22Rv1 (cell line): ENCODE data around the gene CPNE4.
A peak's percentile ranks its signal among the peaks of the same experiment; 100 is the strongest.

Source experiments
- H3K27ac ChIP-seq: fragments of 450-650 bp; 2 replicates; pipeline ENCODE4 v1.5.1; 2017
- ZFX ChIP-seq: fragments of 450-650 bp; IDR thresholded peaks from 2 replicates; pipeline ENCODE4 v1.6.1; 2017; ENCODE audit warnings: antibody characterized with exemption, borderline replicate concordance
- TF ChIP-seq, protein P1 (sequence below): fragments of 450-650 bp; IDR thresholded peaks from 2 replicates; pipeline ENCODE4 v1.5.1; 2017; ENCODE audit warnings: mild to moderate bottlenecking

Gene CPNE4

DNA sequence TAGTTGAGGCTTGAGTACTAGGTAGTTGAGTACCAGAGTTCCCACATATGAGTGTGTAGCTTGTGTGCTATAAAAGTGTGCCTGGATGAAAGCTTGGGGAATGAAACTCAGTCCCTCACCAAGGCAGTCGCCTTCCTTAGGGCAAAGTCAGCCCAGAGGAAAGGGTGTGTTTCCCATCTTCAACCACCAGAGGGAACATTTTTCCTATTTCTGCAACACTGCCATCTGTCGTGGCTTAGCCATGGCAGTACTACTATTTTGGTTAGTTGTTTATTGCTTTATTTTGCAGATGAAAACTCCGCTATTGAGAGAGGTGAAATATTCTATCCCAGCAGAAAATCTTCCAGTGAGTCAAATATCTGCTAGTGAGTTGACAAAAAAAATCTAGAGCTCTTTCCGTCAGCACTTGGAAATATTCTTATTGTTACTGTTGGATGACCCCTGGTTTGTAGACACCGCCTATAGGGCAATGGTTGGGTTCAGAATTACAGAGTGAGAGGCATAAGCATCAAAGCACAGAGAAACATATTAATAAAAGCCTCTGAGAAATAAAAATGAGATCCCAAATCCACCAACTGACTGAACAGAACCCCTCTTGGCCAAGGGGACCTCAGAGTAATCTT lies 239.9 kb downstream of the CPNE4 start:
- TF ChIP-seq ZFX, result no peak
- TF ChIP-seq, protein P1, sequence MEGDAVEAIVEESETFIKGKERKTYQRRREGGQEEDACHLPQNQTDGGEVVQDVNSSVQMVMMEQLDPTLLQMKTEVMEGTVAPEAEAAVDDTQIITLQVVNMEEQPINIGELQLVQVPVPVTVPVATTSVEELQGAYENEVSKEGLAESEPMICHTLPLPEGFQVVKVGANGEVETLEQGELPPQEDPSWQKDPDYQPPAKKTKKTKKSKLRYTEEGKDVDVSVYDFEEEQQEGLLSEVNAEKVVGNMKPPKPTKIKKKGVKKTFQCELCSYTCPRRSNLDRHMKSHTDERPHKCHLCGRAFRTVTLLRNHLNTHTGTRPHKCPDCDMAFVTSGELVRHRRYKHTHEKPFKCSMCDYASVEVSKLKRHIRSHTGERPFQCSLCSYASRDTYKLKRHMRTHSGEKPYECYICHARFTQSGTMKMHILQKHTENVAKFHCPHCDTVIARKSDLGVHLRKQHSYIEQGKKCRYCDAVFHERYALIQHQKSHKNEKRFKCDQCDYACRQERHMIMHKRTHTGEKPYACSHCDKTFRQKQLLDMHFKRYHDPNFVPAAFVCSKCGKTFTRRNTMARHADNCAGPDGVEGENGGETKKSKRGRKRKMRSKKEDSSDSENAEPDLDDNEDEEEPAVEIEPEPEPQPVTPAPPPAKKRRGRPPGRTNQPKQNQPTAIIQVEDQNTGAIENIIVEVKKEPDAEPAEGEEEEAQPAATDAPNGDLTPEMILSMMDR, result peak; percentile 84

DNA sequence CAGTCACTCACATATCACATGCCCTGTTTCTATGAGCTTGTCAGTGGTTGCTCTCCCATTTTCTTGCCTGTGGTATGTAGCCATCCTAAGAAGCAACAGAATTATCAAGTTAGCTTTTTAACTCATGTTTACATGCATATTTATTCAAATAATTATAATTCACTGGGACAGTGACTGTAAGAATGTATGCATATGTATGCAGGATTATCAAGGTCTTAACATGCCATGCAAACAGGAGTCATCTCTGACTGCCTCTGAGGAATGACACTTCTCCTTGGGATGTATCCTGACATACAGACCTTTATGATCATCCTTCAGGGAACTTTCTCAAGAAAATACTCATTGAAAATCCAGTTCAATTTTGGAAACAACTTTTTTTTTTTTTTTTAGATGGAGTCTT lies 240.9 kb downstream of the CPNE4 start:
- no peak overlapping the region for H3K27ac ChIP-seq
- TF ChIP-seq, protein P1, result no peak
- no peak for TF ChIP-seq ZFX

More for the DNA sequence above, 239.9 kb downstream of the CPNE4 start:
- no peak overlapping the region for H3K27ac ChIP-seq

DNA sequence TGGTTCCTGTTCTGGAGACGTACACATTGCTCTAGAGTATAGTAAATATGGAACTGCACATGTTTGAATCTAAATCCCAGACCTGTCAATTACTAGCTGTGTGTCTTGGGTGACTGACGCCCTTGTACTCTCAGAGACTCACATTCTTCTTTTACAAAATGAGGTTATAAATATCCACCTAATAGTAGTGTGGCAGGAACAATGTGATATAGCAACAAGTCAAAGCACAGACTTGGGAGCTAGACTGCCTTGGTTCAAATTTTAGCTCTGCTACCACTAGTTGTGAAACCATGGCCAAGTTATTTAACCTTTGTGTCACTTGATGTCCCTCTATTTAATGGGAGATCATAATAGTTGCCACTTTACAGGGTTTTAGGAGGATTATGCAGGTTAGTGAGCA lies 245.6 kb downstream of the CPNE4 start:
- no peak overlapping the region for H3K27ac ChIP-seq
- no peak for TF ChIP-seq ZFX
- TF ChIP-seq, protein P1, result no peak

DNA sequence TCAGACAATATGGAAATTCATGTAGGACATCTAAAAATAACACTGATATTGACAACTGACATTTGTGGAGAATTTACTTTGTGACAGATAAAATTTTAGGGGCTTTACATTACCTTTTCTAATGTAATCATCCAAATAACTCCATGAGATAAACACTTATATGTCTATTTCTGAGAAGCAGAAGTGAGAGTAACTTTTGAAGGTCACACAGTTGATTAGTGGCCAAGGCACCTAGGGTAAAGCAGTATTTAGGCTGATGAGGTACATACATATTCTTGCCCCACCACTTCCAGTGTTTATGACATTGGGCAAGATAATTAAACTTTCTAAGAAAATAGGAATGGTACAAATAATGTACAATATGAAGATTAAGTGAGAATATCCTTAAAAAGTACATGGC lies 248.4 kb downstream of the CPNE4 start:
- TF ChIP-seq, protein P1, result no peak
- no peak for TF ChIP-seq ZFX
- no peak overlapping the region for H3K27ac ChIP-seq

DNA sequence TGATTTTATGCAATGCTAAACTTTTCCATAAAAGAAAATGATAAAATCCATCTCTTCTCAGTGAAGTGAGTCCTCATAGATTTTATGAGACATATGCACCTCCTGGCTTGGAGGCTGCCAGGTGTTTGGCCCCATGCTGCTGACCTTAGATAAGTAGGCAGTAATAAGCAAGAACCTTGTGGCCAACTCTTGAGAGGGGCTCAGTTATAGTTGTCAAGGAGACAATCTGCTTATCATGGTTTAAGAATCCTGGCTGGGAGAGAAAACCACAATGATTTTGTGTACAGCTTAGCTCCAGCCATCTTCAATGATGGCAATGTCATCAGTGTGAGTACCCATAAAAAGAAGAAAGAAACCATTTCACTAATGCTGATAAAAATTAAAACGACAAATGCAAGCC lies 252.1 kb downstream of the CPNE4 start:
- TF ChIP-seq ZFX, result no peak
- TF ChIP-seq, protein P1, result no peak
- H3K27ac ChIP-seq, result no peak overlapping the region

DNA sequence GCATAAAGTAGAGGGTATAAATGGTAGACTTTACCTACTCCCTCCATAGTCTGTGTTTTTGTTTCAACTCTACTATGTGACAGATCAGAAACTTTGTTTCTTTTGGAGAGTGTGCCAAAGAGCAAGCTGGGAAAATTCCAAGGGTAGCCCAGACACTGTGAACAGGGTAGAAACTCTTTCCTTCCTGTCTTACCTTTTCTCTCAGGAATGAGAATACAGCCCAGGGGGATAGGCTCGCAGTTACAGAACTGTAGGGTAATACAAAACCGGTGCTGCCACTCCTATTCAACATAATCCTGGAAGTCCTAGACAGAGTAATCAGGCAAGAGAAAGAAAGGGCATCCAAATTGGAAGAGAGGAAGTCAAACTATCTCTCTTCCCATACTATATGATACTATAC lies 256.3 kb downstream of the CPNE4 start:
- no peak for TF ChIP-seq ZFX
- TF ChIP-seq, protein P1, result no peak

DNA sequence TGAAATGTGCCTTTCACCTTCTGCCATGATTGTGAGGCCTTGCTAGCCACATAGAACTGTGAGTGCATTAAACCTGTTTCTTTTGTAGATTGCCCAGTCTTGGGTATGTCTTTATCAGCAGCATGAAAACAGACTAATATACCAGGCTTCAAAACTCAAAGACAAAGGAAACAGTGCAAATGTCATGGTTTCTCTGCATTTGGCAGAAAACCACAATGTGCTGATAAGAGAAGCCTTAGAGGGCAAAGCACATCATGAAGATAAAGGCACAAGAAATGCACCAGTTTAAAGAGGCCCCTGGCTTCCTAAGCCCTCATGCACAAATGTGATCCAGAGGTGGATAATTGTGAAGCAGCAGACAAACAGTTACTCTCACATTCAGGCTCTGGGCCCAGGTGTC lies 259.2 kb downstream of the CPNE4 start:
- TF ChIP-seq ZFX, result no peak
- TF ChIP-seq, protein P1, result no peak
- no peak overlapping the region for H3K27ac ChIP-seq

More for the DNA sequence above, 256.3 kb downstream of the CPNE4 start:
- H3K27ac ChIP-seq, result no peak overlapping the region
